ENCODE data around the gene UNC13A.

DNA sequence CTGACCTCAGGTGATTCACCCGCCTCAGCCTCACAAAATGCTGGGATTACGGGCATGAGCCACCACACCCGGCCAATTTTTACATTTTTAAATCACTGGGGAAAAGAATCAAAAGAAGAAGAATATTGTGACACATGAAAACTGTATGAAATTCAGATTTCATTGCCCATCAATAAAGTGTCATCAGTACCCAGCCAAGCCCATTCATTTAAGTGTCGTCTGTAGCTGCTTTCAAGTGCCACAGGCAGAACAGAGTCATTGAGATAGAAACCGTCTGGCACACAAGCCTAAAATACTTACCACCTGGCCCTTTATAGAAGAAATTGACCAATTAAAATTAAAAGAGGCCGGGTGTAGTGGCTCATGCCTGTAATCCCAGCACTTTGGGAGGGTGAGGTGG, 117.4 kb downstream of the UNC13A start:
- TF ChIP-seq, protein P1, sequence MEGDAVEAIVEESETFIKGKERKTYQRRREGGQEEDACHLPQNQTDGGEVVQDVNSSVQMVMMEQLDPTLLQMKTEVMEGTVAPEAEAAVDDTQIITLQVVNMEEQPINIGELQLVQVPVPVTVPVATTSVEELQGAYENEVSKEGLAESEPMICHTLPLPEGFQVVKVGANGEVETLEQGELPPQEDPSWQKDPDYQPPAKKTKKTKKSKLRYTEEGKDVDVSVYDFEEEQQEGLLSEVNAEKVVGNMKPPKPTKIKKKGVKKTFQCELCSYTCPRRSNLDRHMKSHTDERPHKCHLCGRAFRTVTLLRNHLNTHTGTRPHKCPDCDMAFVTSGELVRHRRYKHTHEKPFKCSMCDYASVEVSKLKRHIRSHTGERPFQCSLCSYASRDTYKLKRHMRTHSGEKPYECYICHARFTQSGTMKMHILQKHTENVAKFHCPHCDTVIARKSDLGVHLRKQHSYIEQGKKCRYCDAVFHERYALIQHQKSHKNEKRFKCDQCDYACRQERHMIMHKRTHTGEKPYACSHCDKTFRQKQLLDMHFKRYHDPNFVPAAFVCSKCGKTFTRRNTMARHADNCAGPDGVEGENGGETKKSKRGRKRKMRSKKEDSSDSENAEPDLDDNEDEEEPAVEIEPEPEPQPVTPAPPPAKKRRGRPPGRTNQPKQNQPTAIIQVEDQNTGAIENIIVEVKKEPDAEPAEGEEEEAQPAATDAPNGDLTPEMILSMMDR (IDR thresholded peaks at IDR 0.05) = no peak
- TF ChIP-seq POLR2A (IDR thresholded peaks at IDR 0.05) = no peak
